Fibroblast of skin of abdomen (primary cell): ENCODE measurements around the gene TSLP.

Experiments used
- DNase-seq: peaks from one replicate; pipeline ENCODE4 v3.0.0-alpha.2; 2013

The TSLP gene

DNA sequence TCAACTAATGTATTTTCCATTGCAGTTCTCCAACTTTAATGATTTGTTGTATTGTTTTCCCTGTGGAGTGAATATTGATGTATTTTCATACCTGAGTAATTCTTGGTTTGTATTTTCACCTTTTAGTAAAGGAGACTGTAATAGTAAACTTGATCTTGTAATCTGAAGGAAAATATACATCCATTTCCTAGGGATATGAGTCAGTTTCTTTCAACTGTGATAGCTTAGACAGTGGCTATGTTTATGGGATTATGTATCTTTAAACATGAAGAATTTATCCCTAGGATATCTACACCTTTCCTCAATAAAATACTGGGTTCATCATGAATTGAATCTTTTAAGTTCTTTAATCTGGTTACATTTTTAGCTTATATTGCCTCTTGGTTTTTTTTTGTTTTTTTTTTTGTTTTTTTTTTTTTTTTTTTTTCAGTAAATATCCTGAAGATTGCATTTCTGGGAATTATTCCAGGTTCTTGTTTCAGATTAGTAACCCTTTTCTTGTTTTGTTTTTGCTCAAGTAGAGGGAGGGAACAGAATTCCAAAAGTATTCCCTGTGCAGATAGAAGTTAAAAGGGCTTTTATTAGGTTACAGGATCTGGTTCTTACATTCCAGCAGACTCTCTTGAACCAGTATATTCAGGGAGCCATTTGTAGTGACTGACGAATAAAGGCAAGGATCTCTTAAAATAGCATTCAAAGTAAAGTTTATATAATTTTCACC lies 27.7 kb downstream of the TSLP start:
- no peak for DNase-seq

DNA sequence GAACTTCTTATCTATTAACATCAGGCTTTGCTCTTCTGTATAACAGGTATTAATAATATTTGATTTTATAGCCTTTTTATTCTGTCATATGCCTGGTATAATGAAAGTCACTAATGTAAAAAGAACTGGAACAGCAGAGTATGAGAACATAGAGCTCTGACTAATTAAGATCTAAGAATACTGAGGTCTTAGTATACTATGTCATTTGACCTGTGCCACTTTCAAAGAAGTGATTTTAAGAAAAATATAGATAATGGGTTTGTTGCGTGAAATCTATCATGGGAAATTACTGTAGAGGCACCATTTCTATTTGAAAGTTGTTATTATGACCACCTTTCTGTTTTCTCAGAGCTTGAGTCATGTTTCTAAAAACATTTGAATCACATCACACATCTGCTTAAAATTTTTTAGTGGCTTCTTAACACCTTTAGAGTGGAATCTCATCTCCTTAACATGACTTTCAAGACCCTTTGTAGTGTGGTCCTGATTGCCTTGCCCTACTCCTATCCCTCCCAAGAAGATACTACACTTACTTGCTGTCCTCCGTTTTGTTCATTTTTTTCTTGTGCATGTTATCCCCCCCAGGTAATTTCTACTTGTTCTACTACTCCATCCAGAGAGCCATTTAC lies 34.9 kb downstream of the TSLP start:
- no peak for DNase-seq

DNA sequence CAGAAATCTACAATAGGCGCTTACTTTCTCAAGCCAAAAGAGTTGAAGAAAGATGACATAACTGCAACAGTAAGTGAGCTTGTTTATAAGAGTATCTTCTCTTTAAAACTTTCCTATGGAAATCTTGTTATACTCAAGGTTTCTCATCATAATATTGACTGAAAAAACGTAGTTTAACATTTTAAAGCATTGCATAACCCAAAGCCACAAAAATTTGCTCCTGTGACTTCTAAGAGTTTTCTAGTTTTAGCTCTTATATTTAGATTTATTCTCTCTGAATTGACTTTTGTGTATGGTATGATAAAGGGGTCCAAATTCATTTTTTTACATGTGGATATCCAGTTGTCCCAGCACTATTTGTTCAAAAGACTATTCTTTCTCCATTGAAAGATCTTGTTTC lies 35.9 kb downstream of the TSLP start:
- DNase-seq, result no peak

DNA sequence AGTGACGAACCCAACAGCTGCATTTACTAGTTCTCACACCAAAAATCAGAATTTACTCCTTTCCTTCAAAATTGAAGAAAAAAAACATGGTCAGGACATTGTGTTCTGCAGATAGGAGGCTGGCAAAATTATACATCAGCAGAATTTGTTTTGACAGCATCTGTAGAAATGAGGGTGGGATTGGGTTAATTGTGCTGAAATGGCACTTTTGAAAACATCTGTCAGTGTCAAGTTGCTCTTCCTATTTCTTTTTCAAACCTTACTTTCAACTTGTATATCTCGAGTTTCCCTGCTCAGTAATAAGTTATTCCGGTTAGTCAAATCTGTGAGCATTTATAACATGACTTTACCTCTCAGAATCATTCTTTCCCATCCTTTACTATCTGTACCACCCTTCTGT lies 40.4 kb downstream of the TSLP start:
- no peak for DNase-seq

DNA sequence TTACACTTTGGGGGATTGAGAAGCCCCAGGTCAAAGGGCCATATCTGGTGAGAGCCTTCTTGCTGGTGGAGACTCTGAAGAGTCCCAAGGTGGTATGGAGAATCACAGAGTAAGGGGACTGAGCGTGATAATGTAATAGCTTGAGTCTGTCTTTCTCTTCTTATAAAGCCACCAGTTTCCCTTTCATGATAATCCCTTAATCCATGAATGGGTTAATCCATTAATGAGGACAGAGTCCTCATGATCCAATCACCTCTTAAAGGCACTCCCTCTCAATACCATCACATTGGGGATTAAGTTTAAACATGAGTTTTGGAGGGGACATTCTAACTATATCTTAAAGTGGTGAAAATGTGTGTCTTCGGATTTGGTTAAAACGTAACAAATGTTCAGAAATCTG lies 42.2 kb downstream of the TSLP start:
- DNase-seq, result no peak

DNA sequence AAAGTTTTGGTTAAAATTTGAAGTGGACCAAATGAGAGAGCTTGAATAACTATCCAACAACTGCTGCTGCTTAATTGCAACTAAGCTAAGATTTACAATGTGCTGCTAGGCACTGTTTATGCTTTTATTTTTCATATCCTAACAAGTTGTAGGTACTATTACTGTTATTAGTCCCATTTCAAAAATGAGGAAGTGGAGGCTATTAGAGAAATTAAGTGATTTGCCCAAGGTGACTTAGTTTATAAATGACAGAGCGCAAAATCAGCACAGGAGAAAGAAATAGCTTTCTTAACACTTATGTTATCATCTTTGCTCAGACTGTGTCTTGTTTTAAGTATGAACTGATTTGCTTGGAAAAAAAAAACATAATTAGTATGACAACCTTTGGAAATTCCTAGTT lies 43.7 kb downstream of the TSLP start:
- no peak for DNase-seq

DNA sequence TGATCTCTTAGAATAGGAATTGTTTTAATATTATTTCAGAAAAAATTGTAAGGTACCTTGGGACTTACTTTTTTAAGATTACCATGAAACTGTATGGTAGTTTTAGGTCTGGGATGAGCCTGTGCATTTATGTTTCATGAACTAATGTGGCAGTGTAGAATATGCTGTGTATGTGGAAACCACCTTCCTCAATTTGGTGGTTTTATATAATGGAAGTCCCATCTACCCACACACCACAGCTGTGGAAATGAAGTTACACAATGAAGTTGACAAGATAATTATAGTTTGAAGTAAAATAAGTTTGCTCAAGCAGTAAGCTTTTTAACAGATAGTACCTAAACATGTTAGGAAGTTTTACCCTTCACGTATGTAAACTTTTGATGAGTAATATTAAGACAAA lies 45.0 kb downstream of the TSLP start:
- DNase-seq, result no peak

DNA sequence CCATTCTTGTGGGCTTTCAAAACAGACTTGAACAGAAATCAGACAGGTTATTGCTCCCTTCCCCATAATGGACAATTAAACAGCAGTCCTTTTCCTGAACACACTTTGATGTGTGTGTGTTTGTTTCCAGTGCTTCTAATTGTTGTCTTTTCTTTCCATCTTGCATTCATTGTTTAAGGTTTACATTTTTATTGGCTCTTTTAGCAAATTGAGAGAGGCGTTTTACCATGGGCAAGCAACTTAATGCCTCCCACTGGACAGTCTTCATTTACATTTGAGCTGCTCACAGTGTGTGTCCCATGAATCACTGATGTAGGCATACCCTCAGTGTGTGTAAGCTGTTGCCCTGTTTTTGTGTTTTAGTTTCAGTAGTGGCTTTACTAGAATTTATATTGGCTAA lies 45.6 kb downstream of the TSLP start:
- no peak for DNase-seq

DNA sequence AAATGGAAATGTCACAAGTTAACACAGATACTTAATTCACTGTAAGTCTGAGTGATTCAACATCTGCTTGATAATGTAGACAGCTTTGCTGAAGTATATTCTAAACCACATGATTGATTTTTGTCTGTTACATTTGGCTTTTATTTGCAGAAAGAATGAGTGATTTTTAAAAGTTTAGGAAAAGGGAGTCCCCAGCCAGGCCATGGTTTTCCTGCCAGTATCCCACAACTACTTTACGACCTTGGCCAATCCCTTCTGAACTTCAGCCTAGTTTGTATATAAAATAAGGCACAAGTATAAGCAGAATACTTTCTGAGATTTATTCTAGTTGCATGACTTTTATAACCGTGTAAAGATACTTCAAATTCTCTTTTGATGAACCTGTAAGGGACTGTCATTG lies 47.7 kb downstream of the TSLP start:
- DNase-seq, result no peak

DNA sequence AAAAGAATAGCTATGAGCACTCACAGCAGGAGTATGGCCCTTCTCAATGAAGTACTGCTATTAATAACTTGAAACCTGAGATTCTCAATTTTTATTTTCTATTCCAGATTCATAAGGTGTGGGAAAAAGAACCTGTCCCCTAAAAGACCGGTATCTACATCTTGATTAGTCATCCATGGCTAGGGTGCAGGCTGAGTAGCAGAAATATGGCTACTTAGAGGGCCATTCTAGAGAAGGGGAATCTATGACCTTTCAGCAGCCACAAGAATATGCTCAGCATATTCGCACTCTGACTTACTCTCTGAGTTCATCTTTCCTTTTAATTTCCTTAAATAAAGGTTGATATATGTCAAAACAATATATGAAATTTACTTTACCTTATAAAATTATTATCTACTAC lies 48.3 kb downstream of the TSLP start:
- no peak for DNase-seq

DNA sequence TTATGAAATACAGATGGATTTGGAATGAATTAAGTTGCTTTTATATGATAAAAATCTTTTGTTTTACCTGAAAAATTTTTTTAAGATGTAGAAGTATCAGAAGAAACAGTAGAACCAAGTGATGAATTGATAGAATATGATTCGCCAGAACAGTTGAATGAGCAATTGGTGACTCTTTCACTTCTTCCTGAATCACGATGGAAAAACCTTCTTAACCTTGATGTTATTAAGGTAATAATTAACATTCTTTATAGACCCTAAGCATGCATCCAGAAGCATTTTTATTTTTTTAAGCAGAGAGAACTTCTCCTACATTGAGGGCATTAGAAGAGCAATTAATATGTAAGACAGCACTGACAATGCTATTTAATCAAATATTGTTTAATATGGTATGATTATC lies 49.4 kb downstream of the TSLP start:
- no peak for DNase-seq

DNA sequence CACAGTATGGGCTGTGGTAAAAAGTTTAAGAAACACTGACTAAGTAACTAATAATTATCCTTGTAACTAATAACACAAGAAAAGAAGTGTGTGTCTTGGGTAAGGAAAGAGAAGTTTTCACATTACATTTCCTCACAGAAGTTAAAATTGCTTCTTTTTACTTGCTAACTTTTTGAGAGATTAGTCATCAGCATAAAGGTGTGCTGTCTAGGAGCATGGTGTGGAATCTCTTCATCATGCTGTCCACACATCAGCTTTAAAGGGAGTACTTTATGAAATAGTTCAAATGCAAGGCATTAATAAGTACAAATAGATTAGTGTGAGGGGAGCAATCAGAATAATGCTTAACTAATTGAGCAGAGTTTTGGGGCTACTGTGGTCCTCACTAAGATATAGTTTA lies 50.4 kb downstream of the TSLP start:
- DNase-seq, result no peak

DNA sequence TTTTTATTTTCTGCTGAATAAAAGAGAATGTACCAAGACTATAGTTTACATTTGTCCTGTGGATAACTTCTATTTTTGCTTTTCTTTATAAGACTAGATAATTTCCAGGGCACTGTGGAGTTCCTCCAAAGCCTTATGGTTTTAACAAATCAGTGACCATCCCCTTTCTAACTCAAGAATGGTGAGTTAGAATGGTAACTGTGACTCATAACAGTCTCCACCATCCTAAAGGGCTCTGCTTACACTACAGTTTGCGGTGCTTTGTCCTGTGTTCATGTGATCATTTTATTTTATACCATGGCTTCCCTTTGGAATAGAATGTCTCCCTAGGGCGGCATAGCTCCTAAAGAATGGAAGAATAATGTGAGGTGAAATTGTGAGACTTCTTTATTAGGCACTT lies 50.9 kb downstream of the TSLP start:
- no peak for DNase-seq

DNA sequence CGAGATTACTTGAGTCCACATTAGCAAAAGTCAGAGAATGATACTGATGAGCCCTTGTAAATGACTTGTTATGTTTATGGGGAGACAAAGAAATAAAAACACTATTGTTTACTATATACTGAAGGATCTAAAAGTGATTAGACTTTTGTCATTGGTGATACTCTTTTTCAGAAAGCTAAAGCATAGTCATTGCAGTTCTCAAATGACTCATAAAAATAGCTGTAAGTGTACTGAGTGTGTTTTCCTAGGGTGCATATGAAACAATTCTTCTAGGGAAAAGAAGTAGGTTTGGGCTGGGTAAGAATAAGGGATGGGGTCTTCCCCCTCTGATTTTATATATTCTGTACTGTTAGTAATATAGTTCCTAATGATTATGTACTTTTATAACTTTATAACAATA lies 53.3 kb downstream of the TSLP start:
- no peak for DNase-seq

DNA sequence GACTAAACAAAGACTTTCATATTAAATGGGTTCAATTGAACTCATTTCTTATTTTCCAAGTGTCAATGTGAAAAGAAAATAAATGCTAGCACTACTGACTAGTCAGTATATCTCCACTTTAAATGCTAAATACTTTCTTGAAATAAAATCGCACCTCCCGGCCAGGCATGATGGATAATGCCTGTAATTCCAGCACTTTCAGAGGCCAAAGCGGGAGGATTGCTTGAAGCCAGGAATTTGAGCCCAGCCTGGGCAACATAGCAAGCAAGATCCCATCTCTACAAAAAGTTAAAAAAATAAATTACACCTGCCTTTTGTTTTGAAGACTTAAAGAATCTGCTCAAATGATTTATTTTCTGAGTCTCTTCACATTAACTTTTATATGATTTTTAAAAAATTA lies 55.4 kb downstream of the TSLP start:
- no peak for DNase-seq
